ENCODE data around the gene CCSAP.

CCSAP gene

GRCh38 chr1:229286099-229286766 lies 56.6 kb downstream of the CCSAP start:
- no peak for DNase-seq (ENCODE audit: low read depth)

- DNase-seq (ENCODE audit: low read depth), result no peak
Observed at GRCh38 chr1:229285440-229285839, 57.4 kb downstream of the CCSAP start.

GRCh38 chr1:229284887-229285286 lies 58.0 kb downstream of the CCSAP start:
- no peak for DNase-seq (ENCODE audit: low read depth)

- DNase-seq (ENCODE audit: low read depth), result no peak
Observed at GRCh38 chr1:229283183-229283611, 59.6 kb downstream of the CCSAP start.

- DNase-seq (ENCODE audit: low read depth), result no peak
Observed at GRCh38 chr1:229282295-229282823, 60.5 kb downstream of the CCSAP start.

GRCh38 chr1:229281339-229281926 lies 61.4 kb downstream of the CCSAP start:
- DNase-seq (ENCODE audit: low read depth), result no peak

- DNase-seq (ENCODE audit: low read depth), result no peak
Observed at GRCh38 chr1:229280921-229281320, 61.9 kb downstream of the CCSAP start.

- no peak for DNase-seq (ENCODE audit: low read depth)
Observed at GRCh38 chr1:229280037-229280828, 62.6 kb downstream of the CCSAP start.

- DNase-seq (ENCODE audit: low read depth), result no peak
Observed at GRCh38 chr1:229279242-229279641, 63.6 kb downstream of the CCSAP start.

- DNase-seq (ENCODE audit: low read depth), result no peak
Observed at GRCh38 chr1:229278120-229278741, 64.6 kb downstream of the CCSAP start.

GRCh38 chr1:229275005-229275404 lies 67.8 kb downstream of the CCSAP start:
- DNase-seq (ENCODE audit: low read depth), result no peak

- no peak for DNase-seq (ENCODE audit: low read depth)
Observed at GRCh38 chr1:229273507-229274232, 69.2 kb downstream of the CCSAP start.

GRCh38 chr1:229272164-229273158 lies 70.4 kb downstream of the CCSAP start:
- DNase-seq (ENCODE audit: low read depth), result no peak

- DNase-seq (ENCODE audit: low read depth), result no peak
Observed at GRCh38 chr1:229271448-229272159, 71.2 kb downstream of the CCSAP start.
